LNCAP (cell line): ENCODE results near the gene STEAP2.

Source experiments
- CTCF ChIP-seq: fragments of 450-650 bp; IDR thresholded peaks from 2 replicates; pipeline ENCODE4 v1.5.1; 2017; ENCODE audit warnings: mild to moderate bottlenecking

STEAP2 gene

GRCh38 chr7:90244909-90245851, 33.6 kb downstream of the STEAP2 start, which contains the start of gene CFAP69:
Gene CFAP69 (plus strand): TSS chr7:90245174. CDS start chr7:90245425, 251 bp downstream.
- no peak for TF ChIP-seq CTCF

- TF ChIP-seq CTCF, result no peak
Observed at GRCh38 chr7:90246171-90246570, 34.6 kb downstream of the STEAP2 start.

- TF ChIP-seq CTCF, result no peak
Observed at GRCh38 chr7:90248706-90249105, 37.2 kb downstream of the STEAP2 start.

- TF ChIP-seq CTCF, result no peak
Observed at GRCh38 chr7:90250601-90251303, 39.2 kb downstream of the STEAP2 start.

- no peak for TF ChIP-seq CTCF
Observed at GRCh38 chr7:90251304-90251635, 39.7 kb downstream of the STEAP2 start.

- no peak for TF ChIP-seq CTCF
Observed at GRCh38 chr7:90256778-90257177, 45.2 kb downstream of the STEAP2 start.

- no peak for TF ChIP-seq CTCF
Observed at GRCh38 chr7:90261441-90261840, 49.9 kb downstream of the STEAP2 start.
